ENCODE measurements around the gene NCF2.
"Not testable (repeated sequence)": the region's sequence is repeated elsewhere in the genome, so short reads cannot be mapped to it uniquely, and the experiment has no call there.

The NCF2 gene, protein sequence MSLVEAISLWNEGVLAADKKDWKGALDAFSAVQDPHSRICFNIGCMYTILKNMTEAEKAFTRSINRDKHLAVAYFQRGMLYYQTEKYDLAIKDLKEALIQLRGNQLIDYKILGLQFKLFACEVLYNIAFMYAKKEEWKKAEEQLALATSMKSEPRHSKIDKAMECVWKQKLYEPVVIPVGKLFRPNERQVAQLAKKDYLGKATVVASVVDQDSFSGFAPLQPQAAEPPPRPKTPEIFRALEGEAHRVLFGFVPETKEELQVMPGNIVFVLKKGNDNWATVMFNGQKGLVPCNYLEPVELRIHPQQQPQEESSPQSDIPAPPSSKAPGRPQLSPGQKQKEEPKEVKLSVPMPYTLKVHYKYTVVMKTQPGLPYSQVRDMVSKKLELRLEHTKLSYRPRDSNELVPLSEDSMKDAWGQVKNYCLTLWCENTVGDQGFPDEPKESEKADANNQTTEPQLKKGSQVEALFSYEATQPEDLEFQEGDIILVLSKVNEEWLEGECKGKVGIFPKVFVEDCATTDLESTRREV

DNA sequence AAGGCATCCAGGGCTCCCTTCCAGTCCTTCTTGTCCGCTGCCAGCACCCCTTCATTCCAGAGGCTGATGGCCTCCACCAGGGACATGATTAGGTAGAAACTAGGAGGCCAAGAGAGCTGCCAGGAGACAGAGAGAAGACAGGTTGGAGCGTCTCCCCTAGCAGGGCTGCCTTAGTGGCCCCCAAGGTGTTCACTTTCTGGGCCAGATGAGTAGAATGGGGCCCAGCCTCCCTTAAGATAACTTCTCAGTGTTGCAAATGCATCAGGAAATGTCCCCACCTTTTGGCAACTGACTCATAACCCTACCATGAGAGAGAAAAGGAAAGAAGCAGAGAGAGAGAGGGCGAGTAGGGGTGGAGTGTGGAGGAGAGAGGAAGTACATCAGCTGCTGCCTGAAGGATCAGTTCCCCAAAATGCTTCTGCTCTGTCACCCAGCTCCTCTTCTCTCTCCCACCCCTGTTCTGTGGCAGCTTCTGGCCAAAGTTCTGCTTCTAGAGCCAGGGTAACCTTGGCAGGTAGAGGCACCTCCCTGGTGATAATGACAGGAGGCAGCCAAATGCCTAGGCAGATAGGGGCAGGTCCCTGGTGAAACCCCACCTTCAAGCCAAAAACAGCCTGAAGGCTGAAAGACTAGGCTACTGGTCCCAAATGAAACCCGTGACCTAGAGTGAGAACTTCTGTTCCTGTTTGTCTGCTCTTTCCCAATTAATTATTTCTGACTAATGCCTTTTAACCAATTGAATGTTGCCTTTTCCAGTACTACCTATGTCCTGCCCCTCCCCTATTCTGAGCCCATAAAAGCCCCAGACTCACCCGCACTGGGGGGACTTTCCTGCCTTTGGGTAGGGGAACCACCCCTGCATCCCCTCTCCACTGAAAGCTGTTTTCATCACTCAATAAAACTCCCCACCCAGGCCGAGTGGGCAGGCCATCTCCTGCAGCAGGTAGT, at the start of gene NCF2:
Gene NCF2, minus strand, starts transcription at position 216 of the 948 bp plus-strand sequence. Its CDS starts 130 bp downstream, at position 86.
- DNase-seq: no peak

GRCh38 chr1:183638649-183639387, 48.6 kb upstream of the NCF2 start:
- no peak for DNase-seq

DNA sequence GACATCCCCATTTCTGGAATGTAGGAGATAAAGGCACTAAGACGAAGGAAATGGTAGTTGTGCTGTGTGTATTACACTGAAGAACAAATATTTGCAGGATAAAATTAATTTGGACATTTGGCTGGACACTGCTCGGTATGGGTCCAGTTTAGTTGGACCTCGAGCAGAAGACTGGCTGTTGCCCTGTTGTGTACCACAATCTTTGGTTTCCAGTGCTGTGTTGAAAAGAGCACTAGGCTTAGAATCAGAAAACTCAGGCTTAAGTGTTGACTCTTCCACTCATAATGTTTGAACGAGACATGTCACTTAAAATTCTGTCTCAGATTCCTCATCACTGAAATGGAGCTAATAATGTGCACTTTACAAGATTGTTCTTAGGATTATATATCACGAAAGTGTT, 46.5 kb upstream of the NCF2 start:
- no peak for DNase-seq

DNA sequence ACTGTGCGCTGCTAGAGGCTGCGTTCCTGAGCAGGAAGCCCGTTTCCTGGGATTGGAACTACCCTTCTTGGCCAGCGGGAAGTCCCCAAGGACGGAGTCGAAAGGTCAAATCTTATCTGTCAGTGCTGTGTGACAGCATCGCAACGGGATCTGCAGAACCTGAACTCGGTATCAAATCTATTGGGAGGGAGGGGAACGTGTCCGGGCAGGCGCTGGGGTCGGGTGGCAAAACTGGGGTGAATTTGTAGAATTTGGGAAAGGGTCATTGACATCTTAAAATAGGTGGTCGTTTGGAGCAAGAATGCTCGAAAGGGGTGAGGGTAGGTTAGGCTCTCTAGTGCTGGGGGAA, 46.0 kb upstream of the NCF2 start:
- DNase-seq: no peak

DNA sequence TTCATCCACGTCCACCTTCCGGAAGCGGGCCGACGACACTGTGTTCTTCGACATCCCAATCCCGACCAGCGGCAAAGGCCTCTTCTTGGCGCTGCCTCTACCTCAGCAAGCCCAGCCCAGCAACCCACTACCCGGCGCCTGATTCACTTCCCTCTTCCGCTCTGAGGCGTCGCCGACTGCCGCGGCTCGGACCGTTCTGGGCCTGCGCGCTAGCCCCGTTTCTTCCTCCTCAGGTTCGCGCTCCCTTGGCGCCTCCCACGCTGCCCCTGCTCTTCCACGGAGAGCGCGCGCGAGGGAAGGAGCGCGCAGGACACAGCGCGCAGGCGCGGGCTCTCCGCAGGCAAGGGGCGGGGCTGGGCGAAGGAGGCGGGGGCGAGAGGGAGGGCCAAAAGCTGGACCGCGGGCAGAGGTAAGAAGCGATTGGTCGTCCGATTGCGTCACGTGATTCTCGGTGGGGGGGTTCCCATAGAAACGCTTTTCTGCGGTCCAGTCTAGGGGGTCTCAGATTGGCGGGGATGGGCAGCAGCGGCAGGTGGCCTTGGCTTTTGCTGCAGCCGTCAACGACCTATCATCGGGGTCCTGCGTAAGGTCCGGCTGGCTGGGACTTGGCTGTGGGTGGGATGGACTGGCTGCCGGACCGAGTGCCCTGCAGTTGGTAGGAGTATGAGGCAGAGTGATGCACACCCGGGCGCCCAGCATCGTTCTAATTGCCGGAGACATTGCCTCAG, 45.5 kb upstream of the NCF2 start, which contains the start of gene ARPC5:
Gene ARPC5, minus strand, starts transcription at position 178 of the 728 bp plus-strand sequence. Its CDS starts 124 bp downstream, at position 54.
- peak; percentile 99 to 100 for DNase-seq

- DNase-seq: peak in 1 of 2 experiments; percentile 67
These were observed 44.9 kb upstream of the NCF2 start for GRCh38 chr1:183635099-183635605.

- DNase-seq: no peak
These were observed 44.3 kb upstream of the NCF2 start for GRCh38 chr1:183634429-183635065.

- no peak for DNase-seq
These were observed 43.6 kb upstream of the NCF2 start for GRCh38 chr1:183633676-183634343.

- DNase-seq: no peak
These were observed 42.7 kb upstream of the NCF2 start for GRCh38 chr1:183632964-183633363.

DNA sequence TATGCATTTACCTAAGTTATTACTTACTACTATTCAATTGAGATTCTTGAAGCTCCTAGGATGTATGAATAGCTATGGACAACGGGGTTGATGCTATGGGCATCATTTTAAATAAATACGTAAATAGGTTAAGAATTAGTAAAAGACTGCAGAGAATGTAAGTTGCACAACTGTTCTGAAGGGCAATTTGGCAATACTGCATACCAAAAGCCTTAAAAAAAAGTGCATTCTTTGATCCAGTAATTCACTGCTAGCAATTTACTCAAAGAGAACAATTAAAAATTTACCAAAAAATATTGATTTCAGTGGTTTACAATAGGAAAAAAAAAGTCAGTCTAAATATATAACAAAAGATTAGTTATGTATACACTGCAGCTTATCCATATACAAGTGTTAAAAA, 41.9 kb upstream of the NCF2 start:
- DNase-seq: no peak

- no peak for DNase-seq
These were observed 40.5 kb upstream of the NCF2 start for GRCh38 chr1:183630748-183631147.

DNA sequence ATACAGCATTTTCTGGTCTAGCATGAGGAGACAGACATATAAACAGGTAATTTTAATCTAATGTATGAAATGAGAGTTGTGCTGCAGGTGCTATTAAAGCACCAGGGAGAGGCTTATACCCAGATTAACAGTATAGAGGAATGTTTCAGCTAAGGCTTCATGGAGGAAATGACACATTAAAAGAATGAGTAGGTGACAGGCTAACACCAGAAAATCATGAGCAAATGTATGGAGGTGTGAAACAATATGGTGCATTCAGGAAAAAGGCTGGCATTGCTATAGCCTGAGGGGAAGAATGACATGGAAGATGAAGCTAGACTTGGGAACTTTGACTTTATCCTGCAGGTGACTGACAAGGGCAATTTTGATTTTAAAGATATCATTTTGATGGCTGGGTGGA, 38.3 kb upstream of the NCF2 start:
- DNase-seq: no peak

- not testable (repeated sequence) for DNase-seq
These were observed 36.0 kb upstream of the NCF2 start for GRCh38 chr1:183626236-183626635.

DNA sequence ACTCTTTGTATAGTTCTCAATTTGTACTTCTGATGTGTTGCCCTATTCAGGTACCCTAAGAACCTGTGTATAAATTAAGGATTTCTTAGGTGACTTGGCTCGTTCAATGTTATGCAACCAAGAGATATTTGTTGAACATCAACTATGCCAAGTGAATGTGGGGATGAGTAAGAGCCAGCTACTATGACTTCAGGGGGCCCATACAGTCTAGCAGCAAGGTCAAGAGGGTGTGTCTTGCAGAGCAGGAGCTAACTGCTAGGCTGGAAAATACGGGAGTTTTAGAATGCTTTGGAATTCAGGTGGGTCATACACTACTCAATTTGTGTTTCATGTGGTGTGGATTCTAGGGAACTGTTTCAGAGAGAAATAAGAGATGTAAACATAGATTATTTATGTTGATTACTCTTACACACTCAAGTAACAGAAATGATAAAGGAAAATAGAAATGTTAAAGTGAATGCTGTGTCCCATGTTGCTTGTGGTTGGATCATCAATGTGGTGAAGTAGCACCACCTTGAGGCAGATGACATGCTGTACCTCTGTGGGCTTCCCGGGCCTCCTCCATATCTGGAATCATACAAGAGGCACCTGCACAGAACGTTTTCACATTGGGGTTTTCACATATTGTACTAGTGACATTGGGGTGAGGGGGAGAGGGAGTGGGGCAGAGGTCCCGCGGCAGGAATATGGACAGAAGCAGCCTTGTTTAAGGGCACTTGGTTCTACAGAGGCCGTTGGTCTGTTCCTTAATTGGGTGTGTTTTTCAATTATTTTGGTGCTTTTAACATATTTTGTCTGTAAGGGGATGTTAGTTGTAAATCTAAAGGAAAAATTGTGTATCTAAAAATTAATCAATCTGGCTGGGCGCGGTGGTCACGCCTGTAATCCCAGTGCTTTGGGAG, 32.9 kb upstream of the NCF2 start:
- DNase-seq: peak in 1 of 2 experiments; percentile 33

GRCh38 chr1:183622013-183622412, 31.8 kb upstream of the NCF2 start:
- no peak for DNase-seq

DNA sequence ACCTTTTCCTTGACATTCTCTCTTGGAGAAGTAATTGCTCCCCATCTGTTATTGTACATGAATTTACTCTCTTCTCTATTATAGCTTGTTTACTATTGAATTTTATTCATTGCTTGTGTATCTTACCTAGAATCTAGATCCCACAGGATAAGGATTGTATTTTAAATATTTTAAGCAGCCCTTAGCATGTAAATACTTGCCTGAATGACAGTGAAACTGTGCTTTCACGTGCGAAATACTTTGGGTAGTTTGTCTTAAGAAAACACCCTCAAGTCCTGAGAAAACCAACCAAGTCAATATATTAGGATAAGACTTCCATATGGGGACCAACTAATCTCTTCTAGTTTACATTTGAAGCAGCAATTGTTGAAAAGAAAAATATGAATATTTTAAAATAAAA, 30.1 kb upstream of the NCF2 start:
- no peak for DNase-seq

DNA sequence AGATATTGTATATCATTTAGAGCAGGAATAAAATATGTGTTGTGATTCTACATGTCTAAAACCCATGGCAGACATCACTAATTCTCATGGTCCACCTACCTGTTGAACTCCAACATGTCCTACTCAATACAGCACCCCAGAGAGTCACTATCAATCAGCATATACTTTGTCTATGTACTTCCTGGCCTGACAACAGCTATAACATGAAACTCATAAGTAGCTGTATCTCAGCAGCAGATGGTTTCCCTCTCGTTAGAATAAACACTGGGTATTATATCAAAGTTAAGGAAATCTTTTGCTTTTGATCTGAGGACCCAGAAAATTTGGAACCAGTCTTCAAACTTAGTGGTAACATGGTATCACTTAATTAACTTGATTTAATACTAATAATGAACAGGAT, 29.5 kb upstream of the NCF2 start:
- no peak for DNase-seq

DNA sequence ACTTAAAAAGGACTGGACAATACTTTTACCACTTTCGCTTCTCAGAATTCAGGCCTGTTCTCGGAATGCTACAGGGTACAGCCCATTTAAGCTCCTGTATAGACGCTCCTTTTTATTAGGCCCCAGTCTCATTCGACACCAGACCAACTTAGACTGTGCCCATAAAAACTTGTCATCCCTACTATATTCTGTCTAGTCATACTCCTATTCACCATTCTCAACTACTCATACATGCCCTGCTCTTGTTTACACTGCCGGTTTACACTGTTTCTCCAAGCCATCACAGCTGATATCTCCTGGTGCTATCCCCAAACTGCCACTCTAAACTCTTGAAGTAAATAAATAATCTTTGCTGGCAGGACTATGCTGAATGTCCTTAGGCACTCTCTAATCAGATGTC, 27.9 kb upstream of the NCF2 start:
- not testable (repeated sequence) for DNase-seq

GRCh38 chr1:183612975-183613374, 22.7 kb upstream of the NCF2 start:
- not testable (repeated sequence) for DNase-seq

- no peak for DNase-seq
These were observed 22.1 kb upstream of the NCF2 start for GRCh38 chr1:183612407-183612806.

Measured in NCI-H187 (cell line).